HFF-Myc (cell line): ENCODE measurements around the gene BRSK2.

ENCODE experiments used
- DNase-seq: peaks from one replicate; pipeline ENCODE4 v3.0.0-alpha.2; 2011; ENCODE audit warnings: low read depth; ENCODE audit errors: extremely low read depth
- H3K4me3 ChIP-seq: replicated peaks from 2 replicates; pipeline ENCODE4 v1.5.1; 2011; ENCODE audit warnings: low read depth, mild to moderate bottlenecking, control low read depth, low read length
- TF ChIP-seq, protein P1 (sequence below): IDR thresholded peaks from 2 replicates; pipeline ENCODE4 v1.5.1; 2012; ENCODE audit warnings: mild to moderate bottlenecking, low read depth, low read length, control low read depth; ENCODE audit errors: missing control alignments

The BRSK2 gene

DNA sequence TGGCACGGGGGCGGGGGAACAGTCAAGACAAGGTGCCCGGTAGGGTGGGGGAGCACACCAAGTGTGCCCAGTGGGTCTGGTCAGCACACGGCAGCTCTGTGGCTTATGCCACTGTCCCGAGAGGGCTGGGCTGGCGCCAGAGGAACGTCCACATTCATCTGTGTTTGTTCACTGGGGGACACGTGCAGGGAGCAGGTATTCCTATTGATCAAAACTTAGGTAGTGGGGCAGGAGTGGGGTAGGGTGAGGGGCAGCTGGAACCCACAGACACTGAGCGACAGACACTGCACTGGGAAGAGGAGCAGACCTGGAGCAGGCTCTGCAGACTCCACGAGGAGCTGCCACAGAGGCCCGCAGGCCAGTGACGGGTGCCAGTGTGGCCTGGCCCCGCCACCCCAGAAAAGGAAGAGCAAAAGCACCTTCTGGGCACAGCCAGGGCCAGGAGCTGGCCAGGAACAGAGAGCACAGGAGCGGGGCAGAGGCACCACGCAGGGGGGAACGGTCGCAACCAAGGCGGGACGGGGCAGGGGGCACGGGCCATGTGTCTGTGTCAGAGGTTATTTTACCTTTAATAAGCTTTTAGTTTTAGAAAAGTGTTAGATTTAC lies 98.9 kb downstream of the BRSK2 start:
- no peak for DNase-seq
- H3K4me3 ChIP-seq: no peak overlapping the region
- TF ChIP-seq, protein P1, sequence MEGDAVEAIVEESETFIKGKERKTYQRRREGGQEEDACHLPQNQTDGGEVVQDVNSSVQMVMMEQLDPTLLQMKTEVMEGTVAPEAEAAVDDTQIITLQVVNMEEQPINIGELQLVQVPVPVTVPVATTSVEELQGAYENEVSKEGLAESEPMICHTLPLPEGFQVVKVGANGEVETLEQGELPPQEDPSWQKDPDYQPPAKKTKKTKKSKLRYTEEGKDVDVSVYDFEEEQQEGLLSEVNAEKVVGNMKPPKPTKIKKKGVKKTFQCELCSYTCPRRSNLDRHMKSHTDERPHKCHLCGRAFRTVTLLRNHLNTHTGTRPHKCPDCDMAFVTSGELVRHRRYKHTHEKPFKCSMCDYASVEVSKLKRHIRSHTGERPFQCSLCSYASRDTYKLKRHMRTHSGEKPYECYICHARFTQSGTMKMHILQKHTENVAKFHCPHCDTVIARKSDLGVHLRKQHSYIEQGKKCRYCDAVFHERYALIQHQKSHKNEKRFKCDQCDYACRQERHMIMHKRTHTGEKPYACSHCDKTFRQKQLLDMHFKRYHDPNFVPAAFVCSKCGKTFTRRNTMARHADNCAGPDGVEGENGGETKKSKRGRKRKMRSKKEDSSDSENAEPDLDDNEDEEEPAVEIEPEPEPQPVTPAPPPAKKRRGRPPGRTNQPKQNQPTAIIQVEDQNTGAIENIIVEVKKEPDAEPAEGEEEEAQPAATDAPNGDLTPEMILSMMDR: no peak

DNA sequence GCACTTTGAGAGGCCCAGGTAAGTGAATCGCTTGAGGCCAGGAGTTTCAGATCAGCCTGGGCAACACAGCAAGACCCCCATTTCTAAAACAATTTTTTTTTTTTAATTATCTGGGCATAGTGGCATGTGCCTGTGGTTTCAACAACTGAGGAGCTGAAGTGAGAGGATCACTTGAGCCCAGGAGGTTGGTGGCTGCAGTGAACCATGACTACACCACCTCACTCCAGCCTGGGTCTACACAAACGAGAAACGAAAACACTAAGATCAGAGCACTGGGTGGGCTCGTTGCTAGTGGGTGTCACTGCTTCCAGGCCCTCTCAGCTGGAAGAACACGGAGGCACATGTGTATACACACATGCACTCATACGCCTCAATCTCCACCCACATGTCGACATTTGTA lies 100.9 kb downstream of the BRSK2 start:
- DNase-seq: no peak
- TF ChIP-seq, protein P1: no peak
- H3K4me3 ChIP-seq: no peak overlapping the region

DNA sequence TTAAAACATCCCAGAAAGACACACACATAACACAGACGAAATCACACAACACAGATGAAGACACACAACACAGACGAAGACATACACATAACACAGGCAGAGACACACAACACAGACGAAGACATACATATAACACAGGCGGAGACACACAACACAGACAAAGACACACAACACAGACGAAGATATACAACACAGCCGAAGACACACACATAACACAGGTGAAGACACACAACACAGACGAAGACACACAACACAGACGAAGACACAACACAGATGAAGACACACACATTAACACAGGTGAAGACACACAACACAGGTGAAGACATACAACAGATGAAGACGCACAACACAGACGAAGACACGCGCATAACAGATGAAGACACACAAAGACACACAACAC lies 101.6 kb downstream of the BRSK2 start:
- DNase-seq: no peak
- TF ChIP-seq, protein P1: no peak
- no peak overlapping the region for H3K4me3 ChIP-seq

DNA sequence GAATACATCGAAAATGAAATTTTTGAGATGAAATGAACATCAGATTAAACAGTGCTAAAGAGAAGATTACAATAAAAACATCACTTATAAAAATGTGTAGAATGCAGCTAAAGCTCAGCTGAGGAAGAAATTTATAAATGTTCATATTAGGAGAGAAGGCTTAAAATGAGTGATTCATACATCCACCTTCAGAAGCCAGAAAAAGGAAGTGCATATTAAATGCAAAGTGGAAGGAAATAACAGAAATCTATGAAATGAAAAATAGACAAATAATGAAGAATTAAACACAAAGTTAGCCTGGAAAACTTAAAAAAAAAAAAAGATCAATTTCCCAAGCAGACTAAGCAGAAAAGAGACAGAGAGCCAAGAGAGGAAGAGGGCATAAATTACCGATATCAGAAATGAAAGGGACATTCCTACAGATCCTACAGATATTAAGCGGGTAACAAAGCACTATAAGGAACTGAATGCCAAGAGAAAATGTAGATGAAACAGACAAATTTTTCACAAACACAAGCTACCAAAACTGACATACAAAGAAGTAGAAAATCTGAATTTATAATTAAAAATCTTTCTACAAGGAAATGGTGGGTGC lies 104.0 kb downstream of the BRSK2 start:
- TF ChIP-seq, protein P1: no peak
- DNase-seq: no peak
- H3K4me3 ChIP-seq: no peak overlapping the region

- TF ChIP-seq, protein P1: no peak
- DNase-seq: no peak
Measured at GRCh38 chr11:1494650-1495049, 104.9 kb downstream of the BRSK2 start.

DNA sequence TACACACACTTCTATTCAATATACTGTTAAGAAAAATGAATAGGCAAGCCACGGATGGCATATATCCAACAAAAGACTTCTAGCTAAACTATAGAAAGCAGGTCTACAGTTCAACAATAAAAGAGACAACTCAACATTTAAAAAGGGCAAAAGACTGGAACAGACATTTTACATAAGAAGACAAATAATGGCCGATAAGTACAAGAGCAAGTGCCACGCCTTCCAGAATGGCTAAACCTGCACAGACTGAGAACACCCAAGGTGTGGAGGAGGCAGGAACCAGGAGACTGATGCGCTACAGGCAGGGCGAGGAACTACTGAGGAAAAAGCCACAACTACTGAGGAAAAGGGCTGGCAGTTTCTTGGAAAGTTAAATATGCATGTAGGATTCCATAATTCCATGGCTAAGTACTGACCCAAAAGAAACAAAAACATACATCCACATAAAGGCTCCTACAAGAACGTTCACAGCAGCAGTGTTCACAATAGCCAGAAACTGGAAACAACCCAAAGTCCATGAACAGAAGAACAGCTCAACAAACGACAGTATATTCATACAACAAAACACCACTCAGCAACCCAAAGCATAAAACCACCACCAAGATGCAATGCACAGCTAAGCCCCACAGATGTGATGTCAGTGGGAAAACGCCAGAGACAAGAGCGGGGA lies 106.5 kb downstream of the BRSK2 start:
- DNase-seq: no peak
- no peak overlapping the region for H3K4me3 ChIP-seq
- TF ChIP-seq, protein P1: no peak

More at GRCh38 chr11:1494650-1495049, 104.9 kb downstream of the BRSK2 start:
- no peak overlapping the region for H3K4me3 ChIP-seq
